IMR-90 (cell line): ENCODE measurements around the gene SP3. TPM values are rescaled to one million over a fixed set of nuclear protein-coding genes. Genes with fewer than 3 reads are reported as not detected.
A peak's percentile ranks its signal among the peaks of the same experiment; 100 is the strongest.

Experiments
- ATAC-seq: fragments of 200-7000 bp; cut with Tn5 transposase; 2 replicates; pipeline ENCODE4 v1.9.1; 2020; ENCODE audit warnings: low read depth, mild to moderate bottlenecking, moderate library complexity
- BruUV-seq: library from RNA; stranded (reverse); fragments of 400-500 nt; replicated peaks from 2 replicates; lab custom pipeline; 2021; lab: Mats Ljungman, UMichigan
- CTCF ChIA-PET: fragments of 300-600 bp; formaldehyde crosslinking; extraction: SDS; loops from one replicate; lab custom pipeline; 2021; ENCODE audit warnings: antibody characterized with exemption; lab: Yijun Ruan, JAX
- POLR2A ChIA-PET: fragments of 300-600 bp; sonication (Branson Sonifier 250); formaldehyde crosslinking; loops from one replicate; lab custom pipeline; 2022; ENCODE audit warnings: antibody characterized with exemption; ENCODE audit not compliant: unreplicated experiment; lab: Charles Lee
- DNase-seq: peaks from one replicate; pipeline ENCODE4 v3.0.0; 2013
- H2AFZ ChIP-seq: replicated peaks from 2 replicates; pipeline ENCODE3; 2013; ENCODE audit warnings: low read length, mild to moderate bottlenecking; ENCODE audit not compliant: poor library complexity
- H2AK5ac ChIP-seq: 2 replicates; pipeline ENCODE4 v1.6.1; 2013; ENCODE audit warnings: low read depth, low read length, inconsistent platforms
- H2AK9ac ChIP-seq: replicated peaks from 2 replicates; pipeline ENCODE3; 2013; ENCODE audit warnings: mild to moderate bottlenecking, low read depth, low read length, moderate library complexity; ENCODE audit not compliant: poor library complexity
- H2BK120ac ChIP-seq: 2 replicates; pipeline ENCODE4 v1.6.1; 2013; ENCODE audit warnings: low read depth, low read length, inconsistent platforms
- H2BK15ac ChIP-seq: 3 replicates; pipeline ENCODE4 v1.6.1; 2013; ENCODE audit warnings: low read depth, low read length, inconsistent platforms
- H2BK20ac ChIP-seq: 2 replicates; pipeline ENCODE4 v1.6.1; 2013; ENCODE audit warnings: low read depth, mild to moderate bottlenecking, inconsistent platforms, low read length, moderate library complexity
- H2BK5ac ChIP-seq: 2 replicates; pipeline ENCODE4 v1.6.1; 2013; ENCODE audit warnings: mild to moderate bottlenecking, low read depth, low read length, inconsistent platforms; ENCODE audit not compliant: poor library complexity, severe bottlenecking
- H3K14ac ChIP-seq: replicated peaks from 2 replicates; pipeline ENCODE4 v1.6.1; 2013; ENCODE audit warnings: low read depth, low read length, inconsistent platforms
- H3K18ac ChIP-seq: 2 replicates; pipeline ENCODE4 v1.6.1; 2013; ENCODE audit warnings: low read depth, low read length, control low read depth
- H3K23ac ChIP-seq: 2 replicates; pipeline ENCODE4 v1.6.1; 2013; ENCODE audit warnings: low read depth, low read length, inconsistent platforms
- H3K27ac ChIP-seq: 2 replicates; pipeline ENCODE4 v1.5.1; 2013; ENCODE audit warnings: mild to moderate bottlenecking, control low read depth, low read length; ENCODE audit not compliant: insufficient read depth
- H3K27me3 ChIP-seq: 2 replicates; pipeline ENCODE4 v1.6.1; 2013; ENCODE audit warnings: low read length; ENCODE audit not compliant: control insufficient read depth, insufficient read depth
- H3K36me3 ChIP-seq: 2 replicates; pipeline ENCODE4 v1.6.1; 2013; ENCODE audit warnings: low read length, mixed read lengths; ENCODE audit not compliant: control insufficient read depth, insufficient read depth
- H3K4ac ChIP-seq: 2 replicates; pipeline ENCODE4 v1.6.1; 2013; ENCODE audit warnings: low read depth, low read length, inconsistent platforms
- H3K4me1 ChIP-seq: 2 replicates; pipeline ENCODE4 v1.6.1; 2013; ENCODE audit warnings: low read length, mixed read lengths; ENCODE audit not compliant: control insufficient read depth, insufficient read depth
- H3K4me2 ChIP-seq: 2 replicates; pipeline ENCODE4 v1.6.1; 2013; ENCODE audit warnings: low read depth, mild to moderate bottlenecking, control low read depth, low read length, moderate library complexity
- H3K4me3 ChIP-seq: 2 replicates; pipeline ENCODE4 v1.5.1; 2013; ENCODE audit warnings: low read depth, mild to moderate bottlenecking, control low read depth, low read length, moderate library complexity; ENCODE audit not compliant: insufficient read depth
- H3K56ac ChIP-seq: 2 replicates; pipeline ENCODE4 v1.6.1; 2013; ENCODE audit warnings: low read length, inconsistent platforms; ENCODE audit not compliant: insufficient read depth; ENCODE audit errors: extremely low read depth
- H3K79me1 ChIP-seq, 2 experiments: 2 replicates each; pipeline ENCODE4 v1.6.1; 2013; ENCODE audit warnings: low read length in 2 of 2, inconsistent platforms in 1 of 2, low read depth in 1 of 2
- H3K9ac ChIP-seq: 2 replicates; pipeline ENCODE4 v1.6.1; 2013; ENCODE audit warnings: low read depth, low read length, control low read depth
- H3K9me1 ChIP-seq: 2 replicates; pipeline ENCODE4 v1.6.1; 2013; ENCODE audit warnings: low read length, inconsistent platforms; ENCODE audit not compliant: insufficient read depth
- H3K9me3 ChIP-seq: 2 replicates; pipeline ENCODE4 v1.6.1; 2013; ENCODE audit warnings: low read length; ENCODE audit not compliant: control insufficient read depth, insufficient read depth
- H4K20me1 ChIP-seq: 2 replicates; pipeline ENCODE4 v1.6.1; 2013; ENCODE audit warnings: low read length, inconsistent platforms; ENCODE audit not compliant: insufficient read depth
- H4K5ac ChIP-seq: 2 replicates; pipeline ENCODE4 v1.6.1; 2013; ENCODE audit warnings: mild to moderate bottlenecking, low read depth, low read length, control low read depth
- H4K8ac ChIP-seq, 2 experiments: 2 replicates each; pipeline ENCODE4 v1.6.1; 2013; ENCODE audit warnings: low read depth in 2 of 2, low read length in 2 of 2, control low read depth in 1 of 2, inconsistent platforms in 1 of 2
- H4K91ac ChIP-seq: 2 replicates; pipeline ENCODE4 v1.6.1; 2013; ENCODE audit warnings: low read depth, low read length, inconsistent platforms; ENCODE audit not compliant: insufficient read depth
- BHLHE40 ChIP-seq: fragments of 150-350 bp; IDR thresholded peaks from 2 replicates; pipeline ENCODE4 v1.6.1; 2016; ENCODE audit warnings: mild to moderate bottlenecking, low read depth, low read length
- CHD1 ChIP-seq: IDR thresholded peaks from 2 replicates; pipeline ENCODE4 v1.6.1; 2012; ENCODE audit warnings: low read depth, low read length, improper control_type of control experiment
- MAFK ChIP-seq: IDR thresholded peaks from 2 replicates; pipeline ENCODE4 v1.6.1; 2012; ENCODE audit warnings: low read depth, low read length, improper control_type of control experiment
- MAZ ChIP-seq: IDR thresholded peaks from 2 replicates; pipeline ENCODE4 v1.6.1; 2012; ENCODE audit warnings: low read depth, mild to moderate bottlenecking, low read length, improper control_type of control experiment, moderate library complexity, borderline replicate concordance
- NFE2L2 ChIP-seq: fragments of 150-350 bp; IDR thresholded peaks from 2 replicates; pipeline ENCODE4 v1.6.1; 2016; ENCODE audit warnings: low read depth, mild to moderate bottlenecking, low read length
- POLR2A ChIP-seq: IDR thresholded peaks from 2 replicates; pipeline ENCODE4 v1.6.1; 2012; ENCODE audit warnings: mild to moderate bottlenecking, low read depth, low read length
- RAD21 ChIP-seq: IDR thresholded peaks from 2 replicates; pipeline ENCODE4 v1.6.1; 2012; ENCODE audit warnings: low read length, improper control_type of control experiment
- RCOR1 ChIP-seq: IDR thresholded peaks from 2 replicates; pipeline ENCODE4 v1.6.1; 2012; ENCODE audit warnings: mild to moderate bottlenecking, low read length, improper control_type of control experiment; ENCODE audit not compliant: insufficient replicate concordance
- RFX5 ChIP-seq: IDR thresholded peaks from 2 replicates; pipeline ENCODE4 v1.8.0; 2012; ENCODE audit warnings: low read depth, mild to moderate bottlenecking, low read length, moderate library complexity
- SMC3 ChIP-seq: fragments of 150-350 bp; IDR thresholded peaks from 2 replicates; pipeline ENCODE4 v1.6.1; 2016; ENCODE audit warnings: low read depth, mild to moderate bottlenecking, antibody characterized with exemption, low read length, moderate library complexity
- WGBS, 2 experiments: methylation state at CpG; one replicate each; pipeline versions ENCODE4 v1.1.5 to v1.1.7; 2013; ENCODE audit warnings: missing lambda C conversion rate in 2 of 2; ENCODE audit not compliant: insufficient read length in 1 of 2; ENCODE audit errors: extremely low coverage in 2 of 2; 5-methylcytosine and 5-hydroxymethylcytosine counted together
- dilution Hi-C: fragments of 300-500 bp; cut with HindIII; formaldehyde crosslinking; loops from one replicate; pipeline ENCODE4 v1.14.3; 2018; ENCODE audit warnings: low sequenced_read_pairs; ENCODE audit not compliant: unreplicated experiment
- in situ Hi-C: fragments of 300-500 bp; cut with MboI; formaldehyde crosslinking; loops from 3 replicates; pipeline ENCODE4 v1.14.3; 2019; ENCODE audit warnings: low sequenced_read_pairs, inconsistent platforms, mixed read lengths
- intact Hi-C: fragments of 100-400 bp; cut with micrococcal nuclease; formaldehyde crosslinking; loops from 2 replicates; pipeline ENCODE4 v1.10.0; 2022
- polyA plus RNA-seq, 3 experiments: library from polyadenylated mRNA; depleted of rRNA; stranded (reverse); fragments of >200 nt; gene quantifications; 2 replicates each; pipeline ENCODE4 v1.2.3, GENCODE V29; 2012; ENCODE audit warnings: low replicate concordance in 1 of 3
- total RNA-seq: library from RNA; depleted of rRNA; stranded (reverse); fragments of >200 nt; gene quantifications from 2 replicates; pipeline ENCODE4 v1.2.3, GENCODE V29; 2012
- TF ChIP-seq, protein P1 (sequence below): conservative IDR thresholded peaks from 2 replicates; pipeline ENCODE4 v1.5.1; 2012; ENCODE audit warnings: mild to moderate bottlenecking, low read depth, low read length, improper control_type of control experiment
- TF ChIP-seq, protein P2 (sequence below): fragments of 150-350 bp; IDR thresholded peaks from 2 replicates; pipeline ENCODE4 v1.6.1; 2017; ENCODE audit warnings: mild to moderate bottlenecking, antibody characterized with exemption, low read length, low read depth
- TF ChIP-seq, protein P3 (sequence below): fragments of 150-350 bp; IDR thresholded peaks from 2 replicates; pipeline ENCODE4 v1.6.1; 2016; ENCODE audit warnings: low read depth, mild to moderate bottlenecking, low read length, moderate library complexity, borderline replicate concordance

SP3 gene
- total and polyA plus RNA-seq, 2 of the 4 experiments (the other 2 are of a cell fraction) = 26.7 to 136 TPM

DNA sequence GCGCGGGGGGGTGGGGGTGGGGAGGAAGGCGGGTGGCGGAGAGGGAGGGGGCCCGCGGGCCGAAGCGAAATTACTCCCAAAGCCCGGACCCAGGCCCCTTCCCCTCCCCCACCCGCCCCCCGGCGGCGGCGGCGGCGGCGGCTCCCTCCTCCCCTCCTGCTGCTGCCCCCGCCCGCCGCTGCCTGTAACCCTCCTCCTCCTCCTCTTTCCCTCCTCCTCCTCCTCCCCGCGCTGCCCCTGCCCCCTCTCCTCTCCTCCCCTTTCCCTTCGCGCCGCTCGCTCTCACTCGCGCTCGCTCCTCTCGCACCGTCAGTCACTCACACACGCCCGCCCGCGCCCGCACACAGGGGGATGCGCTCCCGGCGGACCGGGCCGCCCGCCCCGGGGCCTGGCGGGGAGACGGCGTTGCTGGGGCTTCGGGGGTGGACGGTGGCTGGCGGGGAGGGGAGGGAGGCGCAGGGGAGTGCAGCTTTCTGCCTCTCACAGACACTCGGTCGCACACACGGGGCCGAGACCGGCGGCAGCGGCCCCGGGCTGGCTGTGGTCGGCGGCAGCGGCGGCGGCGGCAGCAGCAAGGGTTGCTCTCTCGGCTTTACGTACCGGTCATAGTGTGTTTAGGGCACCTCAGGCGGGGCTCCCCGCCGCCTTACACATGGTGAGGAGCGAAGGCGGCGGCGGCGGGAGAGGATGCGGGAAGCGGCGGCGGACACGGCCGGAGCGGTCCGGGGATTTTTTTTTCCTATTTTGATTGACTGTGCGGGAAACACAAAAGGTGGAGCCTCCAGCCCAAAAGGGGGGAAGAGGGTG is 405 bp downstream of the SP3 start:
- H3K9me1 ChIP-seq = peaks cover 3% of the 10 kb centered on the region; the same call in 1 of the 2 replicates
- peak overlapping the region; percentile 93 for H2AFZ ChIP-seq
- peak overlapping the region; percentile 98 for H2BK5ac ChIP-seq
- peak overlapping the region; percentile 76 for H3K14ac ChIP-seq
- ATAC-seq (peak; percentile 65), DNase-seq (peak; percentile 83)
- peak overlapping the region; percentile 91 for H3K9ac ChIP-seq
- 0 out of 2 replicates have a peak overlapping the region, but pooled peaks have one; percentile 6 for H3K4me2 ChIP-seq
- ChIA-PET CTCF (interaction anchor here (0.6 kb wide), 1 partner anchor 149 kb away, joined by 3 read pairs; no protein-coding TSS in a partner anchor), POLR2A (interaction anchor here (0.6 to 0.7 kb wide), 3 partner anchors 19 to 88 kb away, joined by 4 to 16 read pairs (median 10); no protein-coding TSS in a partner anchor)
- peak overlapping the region; percentile 69 for H4K91ac ChIP-seq
- H3K9me3 ChIP-seq = no peaks in the 10 kb centered on the region
- in situ Hi-C loops (no loop called here), intact Hi-C loops (loop anchor here (1.0 to 10.0 kb wide), 4 partner anchors 76 to 562 kb away; partner anchors contain the start of gene OLA1), dilution Hi-C loops (no loop called here)
- no TSS peak for BruUV-seq
- peak overlapping the region; percentile 93 for H3K4me3 ChIP-seq
- H4K8ac ChIP-seq = peak overlapping the region; percentile 72 to 75; a peak in 3 of 4 replicates
- peak overlapping the region; percentile 72; the same call in 1 of the 2 replicates for H3K56ac ChIP-seq
- WGBS, 2 experiments = 1% methylated on average over 21 of the region's 84 CpGs; no CpG with 5 or more reads in 1 of the 2 experiments
- H3K4ac ChIP-seq = peak overlapping the region; percentile 79
- H3K23ac ChIP-seq = no peak overlapping the region
- no peak overlapping the region for H2BK120ac ChIP-seq
- peaks cover 14% of the 10 kb centered on the region for H4K20me1 ChIP-seq
- H2BK15ac ChIP-seq = no peak overlapping the region
- H3K36me3 ChIP-seq = no peaks in the 10 kb centered on the region
- H2BK20ac ChIP-seq = no peak overlapping the region
- H3K4me1 ChIP-seq = peaks cover 2% of the 10 kb centered on the region; the same call in 1 of the 2 replicates
- no peaks in the 10 kb centered on the region for H3K27me3 ChIP-seq
- peaks cover 11 to 23% of the 10 kb centered on the region in 2 experiments; a peak in 3 of 4 replicates for H3K79me1 ChIP-seq
- H3K18ac ChIP-seq = peak overlapping the region; percentile 16; the same call in 1 of the 2 replicates
- H4K5ac ChIP-seq = peak overlapping the region; percentile 50
- H2AK9ac ChIP-seq = peak overlapping the region; percentile 100
- peak overlapping the region; percentile 59 for H2AK5ac ChIP-seq
- peak overlapping the region; percentile 98 for H3K27ac ChIP-seq
- TF ChIP-seq RCOR1 = no peak
- TF ChIP-seq SMC3 = no peak
- no peak for TF ChIP-seq MAFK
- TF ChIP-seq, protein P1, sequence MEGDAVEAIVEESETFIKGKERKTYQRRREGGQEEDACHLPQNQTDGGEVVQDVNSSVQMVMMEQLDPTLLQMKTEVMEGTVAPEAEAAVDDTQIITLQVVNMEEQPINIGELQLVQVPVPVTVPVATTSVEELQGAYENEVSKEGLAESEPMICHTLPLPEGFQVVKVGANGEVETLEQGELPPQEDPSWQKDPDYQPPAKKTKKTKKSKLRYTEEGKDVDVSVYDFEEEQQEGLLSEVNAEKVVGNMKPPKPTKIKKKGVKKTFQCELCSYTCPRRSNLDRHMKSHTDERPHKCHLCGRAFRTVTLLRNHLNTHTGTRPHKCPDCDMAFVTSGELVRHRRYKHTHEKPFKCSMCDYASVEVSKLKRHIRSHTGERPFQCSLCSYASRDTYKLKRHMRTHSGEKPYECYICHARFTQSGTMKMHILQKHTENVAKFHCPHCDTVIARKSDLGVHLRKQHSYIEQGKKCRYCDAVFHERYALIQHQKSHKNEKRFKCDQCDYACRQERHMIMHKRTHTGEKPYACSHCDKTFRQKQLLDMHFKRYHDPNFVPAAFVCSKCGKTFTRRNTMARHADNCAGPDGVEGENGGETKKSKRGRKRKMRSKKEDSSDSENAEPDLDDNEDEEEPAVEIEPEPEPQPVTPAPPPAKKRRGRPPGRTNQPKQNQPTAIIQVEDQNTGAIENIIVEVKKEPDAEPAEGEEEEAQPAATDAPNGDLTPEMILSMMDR = no peak
- TF ChIP-seq MAZ = peak; percentile 91; the same call in 1 of the 2 replicates
- TF ChIP-seq RFX5 = no peak
- TF ChIP-seq, protein P2, sequence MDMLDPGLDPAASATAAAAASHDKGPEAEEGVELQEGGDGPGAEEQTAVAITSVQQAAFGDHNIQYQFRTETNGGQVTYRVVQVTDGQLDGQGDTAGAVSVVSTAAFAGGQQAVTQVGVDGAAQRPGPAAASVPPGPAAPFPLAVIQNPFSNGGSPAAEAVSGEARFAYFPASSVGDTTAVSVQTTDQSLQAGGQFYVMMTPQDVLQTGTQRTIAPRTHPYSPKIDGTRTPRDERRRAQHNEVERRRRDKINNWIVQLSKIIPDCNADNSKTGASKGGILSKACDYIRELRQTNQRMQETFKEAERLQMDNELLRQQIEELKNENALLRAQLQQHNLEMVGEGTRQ = no peak
- TF ChIP-seq NFE2L2 = no peak
- TF ChIP-seq BHLHE40 = no peak
- TF ChIP-seq RAD21 = no peak
- TF ChIP-seq CHD1 = no peak
- TF ChIP-seq, protein P3, sequence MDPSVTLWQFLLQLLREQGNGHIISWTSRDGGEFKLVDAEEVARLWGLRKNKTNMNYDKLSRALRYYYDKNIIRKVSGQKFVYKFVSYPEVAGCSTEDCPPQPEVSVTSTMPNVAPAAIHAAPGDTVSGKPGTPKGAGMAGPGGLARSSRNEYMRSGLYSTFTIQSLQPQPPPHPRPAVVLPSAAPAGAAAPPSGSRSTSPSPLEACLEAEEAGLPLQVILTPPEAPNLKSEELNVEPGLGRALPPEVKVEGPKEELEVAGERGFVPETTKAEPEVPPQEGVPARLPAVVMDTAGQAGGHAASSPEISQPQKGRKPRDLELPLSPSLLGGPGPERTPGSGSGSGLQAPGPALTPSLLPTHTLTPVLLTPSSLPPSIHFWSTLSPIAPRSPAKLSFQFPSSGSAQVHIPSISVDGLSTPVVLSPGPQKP = no peak
- TF ChIP-seq POLR2A = peak; percentile 82
